Liver (tissue), 9 donors: ENCODE measurements around the gene CTXN1. TPM values are rescaled to one million over a fixed set of nuclear protein-coding genes. Genes with fewer than 3 reads are reported as not detected.

Experiments used
- DNase-seq: peaks from one replicate; pipeline ENCODE4 v3.0.0-alpha.2; 2017; ENCODE audit warnings: low spot score
- H3K27ac ChIP-seq, 2 donors: one replicate each; pipeline ENCODE4 v1.7.0; 2013; ENCODE audit warnings: inconsistent platforms in 2 of 2, low read length in 2 of 2, control low read depth in 1 of 2, low read depth in 1 of 2, mild to moderate bottlenecking in 1 of 2
- H3K27me3 ChIP-seq, 4 donors: one replicate each; pipeline versions ENCODE4 v1.6.1 to v1.7.0; 2013; ENCODE audit warnings: low read length in 3 of 4, inconsistent platforms in 1 of 4, mild to moderate bottlenecking in 1 of 4, moderate library complexity in 1 of 4; ENCODE audit not compliant: control insufficient read depth in 4 of 4, insufficient read depth in 4 of 4
- H3K36me3 ChIP-seq, 4 donors: one replicate each; pipeline versions ENCODE4 v1.6.1 to v1.7.0; 2013; ENCODE audit warnings: low read length in 3 of 4, mild to moderate bottlenecking in 3 of 4, low read depth in 1 of 4, moderate library complexity in 1 of 4; ENCODE audit not compliant: control insufficient read depth in 4 of 4, insufficient read depth in 3 of 4
- H3K4me1 ChIP-seq, 4 donors: one replicate each; pipeline versions ENCODE4 v1.6.1 to v1.7.0; 2013; ENCODE audit warnings: low read length in 3 of 4, mild to moderate bottlenecking in 3 of 4, moderate library complexity in 1 of 4; ENCODE audit not compliant: control insufficient read depth in 4 of 4, insufficient read depth in 4 of 4
- H3K4me3 ChIP-seq, 3 donors: one replicate each; pipeline versions ENCODE4 v1.6.1 to v1.7.0; 2013; ENCODE audit warnings: low read length in 3 of 3, control low read depth in 1 of 3, low read depth in 1 of 3, mild to moderate bottlenecking in 1 of 3
- H3K9ac ChIP-seq, 2 donors: one replicate each; pipeline ENCODE4 v1.7.0; 2013; ENCODE audit warnings: low read length in 2 of 2, mild to moderate bottlenecking in 2 of 2, moderate library complexity in 2 of 2, control low read depth in 1 of 2, low read depth in 1 of 2
- H3K9me3 ChIP-seq, 4 donors: one replicate each; pipeline versions ENCODE4 v1.6.1 to v1.7.0; 2013; ENCODE audit warnings: low read length in 3 of 4; ENCODE audit not compliant: control insufficient read depth in 4 of 4
- ATF3 ChIP-seq: IDR thresholded peaks from 2 replicates; pipeline ENCODE4 v1.6.1; 2016; ENCODE audit warnings: antibody characterized with exemption
- CTCF ChIP-seq: fragments of 150-350 bp; IDR thresholded peaks from 2 replicates; pipeline ENCODE4 v1.5.1; 2017; ENCODE audit warnings: improper control_type of control experiment, low read depth, low read length; ENCODE audit not compliant: missing input control
- EGR1 ChIP-seq, 2 donors: IDR thresholded peaks; 2 replicates each; pipeline ENCODE4 v1.6.1; 2016 to 2018; ENCODE audit warnings: antibody characterized with exemption in 2 of 2, low read depth in 2 of 2
- FOXA1 ChIP-seq: IDR thresholded peaks from 2 replicates; pipeline ENCODE4 v1.6.1; 2016; ENCODE audit warnings: antibody characterized with exemption
- FOXA2 ChIP-seq: IDR thresholded peaks from 2 replicates; pipeline ENCODE4 v1.6.1; 2016; ENCODE audit warnings: antibody characterized with exemption
- GABPA ChIP-seq, 2 donors: IDR thresholded peaks in 1 of 2; conservative IDR thresholded peaks in 1 of 2; 2 replicates each; pipeline ENCODE4 v1.6.1; 2016; ENCODE audit warnings: antibody characterized with exemption in 2 of 2, mild to moderate bottlenecking in 1 of 2, moderate library complexity in 1 of 2
- HNF4A ChIP-seq, 2 donors: conservative IDR thresholded peaks; 2 replicates each; pipeline ENCODE4 v1.6.1; 2016; ENCODE audit warnings: antibody characterized with exemption in 2 of 2, mild to moderate bottlenecking in 2 of 2
- HNF4G ChIP-seq: IDR thresholded peaks from 2 replicates; pipeline ENCODE4 v1.6.1; 2016; ENCODE audit warnings: antibody characterized with exemption
- JUND ChIP-seq, 2 donors: IDR thresholded peaks; 2 replicates each; pipeline ENCODE4 v1.6.1; 2016; ENCODE audit warnings: antibody characterized with exemption in 2 of 2
- MAX ChIP-seq: IDR thresholded peaks from 2 replicates; pipeline ENCODE4 v1.6.1; 2016; ENCODE audit warnings: antibody characterized with exemption
- NR2F2 ChIP-seq: IDR thresholded peaks from 2 replicates; pipeline ENCODE4 v1.6.1; 2016; ENCODE audit warnings: antibody characterized with exemption
- REST ChIP-seq: IDR thresholded peaks from 2 replicates; pipeline ENCODE4 v1.6.1; 2016; ENCODE audit warnings: antibody characterized with exemption, mild to moderate bottlenecking
- RXRA ChIP-seq, 2 donors: IDR thresholded peaks; 2 replicates each; pipeline ENCODE4 v1.6.1; 2017 to 2018; ENCODE audit warnings: antibody characterized with exemption in 2 of 2, mild to moderate bottlenecking in 1 of 2
- SP1 ChIP-seq: IDR thresholded peaks from 2 replicates; pipeline ENCODE4 v1.6.1; 2018; ENCODE audit warnings: antibody characterized with exemption, mild to moderate bottlenecking
- TAF1 ChIP-seq: conservative IDR thresholded peaks from 2 replicates; pipeline ENCODE4 v1.6.1; 2016; ENCODE audit warnings: antibody characterized with exemption, mild to moderate bottlenecking
- YY1 ChIP-seq: IDR thresholded peaks from 2 replicates; pipeline ENCODE4 v1.6.1; 2016; ENCODE audit warnings: antibody characterized with exemption, mild to moderate bottlenecking
- whole genome bisulfite sequencing: extraction: QIAGEN DNeasy Blood & Tissue Kit; methylation state at CpG from one replicate; pipeline ENCODE4 v1.1.7; 2013; 5-methylcytosine and 5-hydroxymethylcytosine counted together
- polyA plus RNA-seq, 2 donors: library from polyadenylated mRNA; stranded (reverse) in 1 of 2; unstranded in 1 of 2; fragments of 200-250 nt in 1 of 2; fragments of >200 nt in 1 of 2; fragmentation: Nextera tagmentation in 1 of 2; extraction: Ambion mirVana in 1 of 2; gene quantifications; one replicate each; pipeline versions ENCODE4 v1.2.1 to v1.2.3, GENCODE V29; 2013 to 2015
- total RNA-seq, 2 donors: library from RNA; depleted of rRNA; stranded (reverse); fragments of >200 nt; gene quantifications; one replicate each; pipeline ENCODE4 v1.2.3, GENCODE V29; 2014
- donor health status: healthy.
- donor health status: healthy.
- donor health status: healthy.
- donor health status: healthy.
- donor health status: healthy.

The CTXN1 gene
- total and polyA plus RNA-seq, 4 donors: 0.07 to 0.14 (median 0.08) TPM; not detected in 1

- H3K4me1 ChIP-seq: peaks cover 21 to 49% (median 35%) of the 10 kb centered on the region in 4 donors
- no peaks in the 10 kb centered on the region for H3K9me3 ChIP-seq
- no peak overlapping the region for H3K4me3 ChIP-seq
- no peak overlapping the region for H3K9ac ChIP-seq
- DNase-seq: no peak
- WGBS: 96% methylated on average over 31 of the region's 31 CpGs
- TF ChIP-seq YY1 (no peak), FOXA2 (no peak), TAF1 (no peak), MAX (no peak), FOXA1 (no peak), RXRA (IDR thresholded peaks at IDR 0.05) (no peak), REST (no peak), ATF3 (no peak), GABPA (IDR thresholded peaks at IDR 0.05 in 1 of 2, conservative IDR thresholded peaks at IDR 0.05 in 1 of 2) (no peak), EGR1 (IDR thresholded peaks at IDR 0.05; ENCODE audit: low read depth in 2 of 2) (no peak), SP1 (no peak), HNF4A (conservative IDR thresholded peaks at IDR 0.05) (no peak), JUND (IDR thresholded peaks at IDR 0.05) (no peak), HNF4G (no peak), NR2F2 (no peak), CTCF (no peak)
- H3K36me3 ChIP-seq: peaks cover 0 to 12% (median 5%) of the 10 kb centered on the region in 4 donors
- no peaks in the 10 kb centered on the region for H3K27me3 ChIP-seq
- no peak overlapping the region for H3K27ac ChIP-seq
Observed at GRCh38 chr19:7921967-7922835, 3.7 kb downstream of the CTXN1 start.

GRCh38 chr19:7921302-7921966 lies 4.5 kb downstream of the CTXN1 start:
- H3K9ac ChIP-seq: peak overlapping the region in 1 of 2 donors; percentile 1
- 69% methylated on average over 17 of the region's 17 CpGs for whole genome bisulfite sequencing
- peak overlapping the region; percentile 30 to 56 (median 37) for H3K4me3 ChIP-seq
- no peaks in the 10 kb centered on the region for H3K9me3 ChIP-seq
- no peaks in the 10 kb centered on the region for H3K27me3 ChIP-seq
- H3K36me3 ChIP-seq: peaks cover 0 to 12% (median 5%) of the 10 kb centered on the region in 4 donors
- H3K27ac ChIP-seq: peak overlapping the region; percentile 38 to 82
- TF ChIP-seq FOXA1: no peak
- peak; percentile 5 for TF ChIP-seq NR2F2
- no peak for TF ChIP-seq ATF3
- no peak for DNase-seq
- H3K4me1 ChIP-seq: peaks cover 27 to 56% (median 38%) of the 10 kb centered on the region in 4 donors
